Inflammatory macrophage treated with lipopolysaccharide for 4 hours (primary cell): ENCODE results near the gene UMPS.
"Not testable (repeated sequence)": the region's sequence is repeated elsewhere in the genome, so short reads cannot be mapped to it uniquely, and the experiment has no call there.

ENCODE experiments used
- DNase-seq: peaks from one replicate; pipeline ENCODE4 v3.0.0-alpha.2; 2020

UMPS gene

GRCh38 chr3:124730129-124730940, at the start of gene UMPS:
Gene UMPS (plus strand): TSS chr3:124730452. CDS start chr3:124730472, 20 bp downstream.
- DNase-seq = peak; percentile 88

DNA sequence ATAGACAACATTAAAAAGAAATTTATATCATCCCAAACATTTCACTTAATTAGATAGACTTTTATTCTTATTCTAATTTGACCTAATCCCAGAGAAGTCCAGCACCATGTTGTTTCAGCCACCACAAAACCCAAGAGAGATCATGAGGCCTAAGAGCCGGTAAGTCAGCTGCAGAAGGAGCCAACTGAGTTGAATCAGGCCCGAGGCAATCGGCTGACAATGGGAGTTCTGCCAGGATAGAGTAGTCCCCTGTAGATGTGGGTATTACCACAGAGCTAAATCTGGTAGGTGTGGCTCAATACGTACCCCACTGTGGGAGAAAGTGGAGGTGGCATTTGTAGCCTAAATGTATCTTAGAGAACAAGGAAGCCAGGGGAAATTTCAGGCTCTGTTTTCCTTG, 49.7 kb upstream of the UMPS start:
- no peak for DNase-seq

GRCh38 chr3:124682263-124682662, 48.0 kb upstream of the UMPS start:
- no peak for DNase-seq

DNA sequence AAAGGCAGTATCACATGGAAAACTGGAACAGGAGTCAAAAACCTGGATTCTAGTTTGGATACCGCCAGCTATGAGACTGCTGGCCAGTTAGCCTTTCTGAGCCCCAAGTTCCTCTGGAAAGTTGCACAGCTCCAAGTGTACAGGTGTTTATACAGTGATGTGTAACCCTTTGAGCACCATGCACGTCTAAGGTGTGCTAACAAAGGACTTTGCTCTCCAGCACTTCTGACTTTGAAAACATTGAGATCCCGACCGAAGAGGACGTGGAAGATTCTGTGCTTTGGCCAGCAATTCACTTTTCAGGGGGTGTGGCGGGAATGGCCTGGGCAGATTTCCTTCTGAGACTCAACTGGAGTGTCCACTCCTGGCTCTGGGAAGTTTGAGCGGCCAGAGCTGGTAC, 45.8 kb upstream of the UMPS start:
- no peak for DNase-seq

DNA sequence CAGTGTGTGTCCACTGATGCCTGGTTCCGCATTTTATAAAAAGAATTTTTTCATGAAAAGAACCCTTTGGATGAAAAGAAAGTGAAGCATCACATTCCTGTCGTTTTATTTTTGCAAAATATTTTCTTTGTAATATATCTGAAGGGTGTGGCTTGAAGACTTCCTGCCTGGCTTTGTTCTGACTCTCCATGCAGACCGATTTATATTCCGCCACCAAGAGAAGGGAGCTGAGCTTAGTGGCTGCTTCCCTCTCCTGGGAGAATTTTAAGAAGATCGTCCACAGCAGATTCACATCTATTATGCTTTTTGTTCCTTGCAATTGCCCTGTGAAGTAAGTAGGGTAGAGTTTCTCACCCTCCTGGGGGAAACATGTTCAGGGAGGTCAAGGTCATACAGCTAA, 45.2 kb upstream of the UMPS start:
- no peak for DNase-seq

GRCh38 chr3:124685481-124685880, 44.8 kb upstream of the UMPS start:
- peak; percentile 4 for DNase-seq

- DNase-seq = peak; percentile 12
Observed at GRCh38 chr3:124686028-124686670, 44.1 kb upstream of the UMPS start.

DNA sequence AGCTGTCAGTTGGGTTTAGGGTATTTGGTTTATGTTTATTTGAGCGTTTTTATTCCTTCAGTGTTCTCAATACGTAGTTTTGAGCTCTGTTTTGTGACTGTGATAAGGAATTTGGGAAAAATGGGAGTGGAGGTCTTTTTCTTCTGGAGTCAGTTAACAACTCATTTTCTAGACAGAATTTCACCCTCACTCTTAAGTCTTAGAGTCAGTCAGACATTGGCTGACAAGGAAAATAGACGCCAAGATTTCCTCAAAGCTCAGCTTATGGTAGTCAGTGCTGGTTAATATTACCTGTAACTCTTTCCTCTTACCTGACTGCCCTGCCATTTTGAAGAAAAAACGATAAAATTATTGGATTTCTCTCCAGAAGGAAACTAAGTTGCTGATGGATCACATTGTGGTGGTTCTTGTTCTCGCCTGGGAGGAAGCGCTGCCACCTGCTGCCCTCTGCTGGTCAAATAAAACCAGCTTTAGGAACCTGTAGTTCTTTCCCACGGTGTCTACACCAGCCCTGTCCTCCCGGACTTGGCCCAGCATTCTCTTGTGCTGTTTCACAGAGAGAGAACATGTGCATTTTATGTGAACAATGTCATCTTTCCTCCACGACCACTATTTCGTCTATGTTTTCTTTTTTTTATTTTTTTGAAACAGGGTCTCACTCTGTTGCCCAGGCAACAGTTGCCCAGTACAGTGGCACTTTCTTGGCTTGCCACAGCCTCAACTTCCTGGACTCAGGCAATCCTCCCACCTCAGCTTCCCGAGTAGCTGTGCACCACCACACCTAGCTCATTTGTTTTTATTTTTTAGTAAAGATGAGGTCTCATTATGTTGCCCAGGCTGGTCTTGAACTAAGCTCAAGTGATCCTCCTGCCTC, 41.4 kb upstream of the UMPS start:
- peak; percentile 67 for DNase-seq

GRCh38 chr3:124691599-124691998, 38.7 kb upstream of the UMPS start:
- DNase-seq = no peak

DNA sequence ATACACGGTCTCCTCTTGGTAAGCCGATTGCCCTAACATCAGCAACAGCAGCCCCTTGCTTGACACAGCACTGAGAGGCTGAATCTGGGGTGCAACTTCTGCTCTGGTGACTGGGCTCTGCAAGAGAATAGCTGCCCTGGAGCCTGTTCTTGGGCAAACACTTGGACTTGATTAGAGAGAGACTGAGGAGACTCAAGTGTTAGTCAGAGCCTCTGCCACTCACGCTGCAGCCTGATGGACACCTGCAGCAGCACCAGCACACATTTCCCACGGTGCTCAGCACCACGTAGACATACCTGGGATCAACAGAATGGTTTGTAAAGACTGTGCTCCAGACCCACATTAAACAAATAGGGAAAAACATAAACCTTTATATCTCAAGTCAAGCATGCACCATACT, 35.8 kb upstream of the UMPS start:
- DNase-seq = no peak

DNA sequence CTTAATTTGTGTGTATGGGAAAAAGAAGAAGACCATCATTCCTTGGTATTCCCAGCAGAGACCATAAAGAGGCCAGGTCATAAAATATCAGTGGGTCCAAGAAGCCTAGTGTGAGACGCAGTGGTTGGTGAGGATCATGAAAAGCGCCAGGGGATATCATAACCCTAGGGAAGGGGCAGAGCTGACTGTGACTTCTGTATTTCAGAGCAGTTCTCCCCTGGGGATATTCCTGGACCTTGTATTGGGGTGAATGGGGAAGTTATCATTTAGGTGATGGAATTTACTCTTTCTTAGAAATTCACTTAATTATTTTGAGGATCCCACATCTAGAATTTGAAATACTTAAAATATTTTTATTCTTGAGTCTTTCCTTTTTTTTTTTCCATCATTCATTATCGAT, 34.9 kb upstream of the UMPS start:
- DNase-seq = no peak

- no peak for DNase-seq
Observed at GRCh38 chr3:124696006-124696405, 34.2 kb upstream of the UMPS start.

DNA sequence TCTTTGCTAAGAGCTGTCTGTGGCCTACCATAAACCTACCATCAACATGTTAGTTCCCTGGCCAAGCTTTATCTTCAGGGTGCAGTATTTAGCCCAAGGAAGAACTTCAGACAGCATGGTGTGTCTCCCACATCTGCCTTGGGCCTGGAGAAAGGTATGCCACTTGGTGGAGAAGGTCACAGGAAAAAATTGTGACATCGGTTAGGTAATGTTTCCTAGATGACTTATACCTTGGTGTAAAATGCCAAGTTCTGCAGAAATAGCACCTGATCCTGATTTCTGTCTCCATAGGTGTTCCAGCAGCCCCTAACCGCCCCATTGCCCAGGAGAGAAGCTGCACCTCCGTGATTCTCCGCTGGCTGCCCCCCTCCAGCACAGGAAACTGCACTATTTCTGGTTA, 33.0 kb upstream of the UMPS start:
- no peak for DNase-seq

DNA sequence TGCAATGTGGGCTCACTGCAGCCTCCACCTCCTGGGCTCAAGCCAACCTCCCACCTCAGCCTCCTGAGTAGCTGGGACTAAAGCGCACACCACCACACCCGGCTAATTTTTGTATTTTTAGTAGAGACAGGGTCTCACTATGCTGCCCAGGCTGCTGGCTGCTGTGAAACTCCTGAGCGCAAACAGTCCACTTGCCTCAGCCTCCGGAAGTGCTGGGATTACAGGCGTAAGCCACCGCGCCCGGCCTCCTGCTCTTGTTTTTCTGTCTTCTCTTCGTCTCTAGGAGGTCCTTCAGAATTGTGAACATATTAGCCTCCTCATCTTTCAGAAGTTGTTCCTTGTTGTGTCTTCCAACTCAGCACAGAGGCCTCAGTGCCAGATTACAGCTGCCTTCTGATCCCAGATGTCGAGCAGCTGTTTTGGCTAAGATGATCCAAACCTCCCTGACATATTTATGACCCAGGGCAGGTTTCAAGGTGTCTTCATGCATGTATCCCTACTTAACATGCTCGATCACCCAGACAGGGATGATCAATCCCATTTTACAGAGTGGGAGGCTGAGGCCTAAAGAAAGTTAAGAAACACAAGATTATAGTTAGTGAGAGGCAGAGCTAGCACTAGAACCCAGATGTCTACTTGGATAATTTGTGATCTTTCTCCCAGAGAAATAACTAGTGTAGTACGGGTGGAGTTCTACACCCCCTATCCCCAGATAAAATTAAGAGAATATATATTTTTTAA, 32.1 kb upstream of the UMPS start:
- no peak for DNase-seq

DNA sequence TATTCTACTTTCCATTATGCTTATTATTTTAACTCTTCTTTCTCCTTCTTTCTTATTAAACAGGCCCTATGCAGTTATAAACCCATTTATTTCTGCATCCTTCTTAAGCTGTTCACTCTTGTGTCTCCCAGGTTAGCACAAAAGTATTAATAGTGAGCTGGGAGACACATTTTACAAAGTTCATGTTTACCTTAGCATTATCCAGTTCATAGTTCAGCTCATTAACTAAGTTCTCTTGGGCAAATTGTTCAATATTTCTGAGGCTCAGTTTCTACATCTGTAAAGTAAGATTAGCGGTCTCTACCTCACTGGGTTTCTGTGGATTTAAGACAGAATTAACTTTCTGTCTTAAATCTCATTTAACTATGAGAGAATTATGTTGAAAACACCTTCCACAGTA, 31.2 kb upstream of the UMPS start:
- DNase-seq = no peak

- no peak for DNase-seq
Observed at GRCh38 chr3:124699686-124700396, 30.4 kb upstream of the UMPS start.

DNA sequence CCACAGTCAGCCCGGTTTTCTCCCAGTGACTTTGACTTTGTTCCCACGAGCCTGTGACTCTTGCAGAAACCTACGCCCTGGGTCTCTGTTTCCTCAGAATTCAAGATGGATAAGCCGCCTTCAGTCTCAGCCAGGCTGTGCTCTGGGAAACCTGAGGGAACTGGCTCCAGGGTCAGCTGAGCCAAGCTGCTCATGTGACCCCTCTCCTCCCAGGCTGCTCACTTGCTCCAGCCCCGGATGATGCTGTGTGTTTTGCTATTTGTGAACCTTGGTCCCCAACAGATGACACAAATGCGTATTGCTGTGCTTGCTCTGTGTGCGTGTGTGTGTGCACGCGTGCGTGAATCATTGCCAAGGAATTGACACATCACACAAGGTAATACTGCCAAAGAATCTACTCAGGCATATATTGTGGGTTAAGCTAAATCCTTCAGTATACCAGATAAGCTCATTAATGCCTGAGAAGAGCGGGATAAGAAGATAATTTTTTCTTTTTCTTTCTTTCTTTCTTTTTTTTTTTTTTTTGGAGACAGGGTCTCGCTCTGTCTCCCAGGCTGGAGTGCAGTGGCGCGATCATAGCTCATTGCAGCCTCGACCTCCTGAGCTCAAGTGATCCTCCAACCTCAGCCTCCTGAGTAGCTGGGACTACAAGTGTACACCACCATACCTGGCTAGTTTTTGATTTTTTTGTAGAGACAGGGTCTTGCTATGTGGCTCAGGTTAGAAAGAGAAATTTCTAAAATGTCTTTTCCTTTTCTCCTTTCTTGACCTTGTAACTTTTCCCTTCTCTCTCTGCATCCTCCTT, 29.2 kb upstream of the UMPS start:
- no peak for DNase-seq

GRCh38 chr3:124701687-124702086, 28.6 kb upstream of the UMPS start:
- no peak for DNase-seq

DNA sequence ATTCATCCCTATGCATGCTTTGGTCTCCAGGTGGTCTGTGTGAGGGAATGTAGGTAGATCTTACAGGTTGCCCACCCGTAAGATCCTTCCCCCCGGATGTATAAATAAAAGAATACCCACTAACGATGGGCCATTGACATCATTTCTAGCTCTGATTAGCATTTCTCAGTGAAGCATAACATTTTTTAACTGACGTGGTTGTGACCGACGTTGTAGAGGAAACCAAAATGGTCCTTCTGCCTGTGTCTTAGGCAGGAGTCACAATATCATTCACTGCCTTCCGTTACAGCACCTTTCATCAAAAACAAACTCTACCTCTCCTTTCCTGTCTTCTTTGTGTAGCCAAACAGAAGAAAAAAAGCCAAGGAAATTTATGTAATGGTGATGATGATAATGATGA, 27.3 kb upstream of the UMPS start:
- DNase-seq = no peak

GRCh38 chr3:124705552-124705951, 24.7 kb upstream of the UMPS start:
- DNase-seq = no peak

DNA sequence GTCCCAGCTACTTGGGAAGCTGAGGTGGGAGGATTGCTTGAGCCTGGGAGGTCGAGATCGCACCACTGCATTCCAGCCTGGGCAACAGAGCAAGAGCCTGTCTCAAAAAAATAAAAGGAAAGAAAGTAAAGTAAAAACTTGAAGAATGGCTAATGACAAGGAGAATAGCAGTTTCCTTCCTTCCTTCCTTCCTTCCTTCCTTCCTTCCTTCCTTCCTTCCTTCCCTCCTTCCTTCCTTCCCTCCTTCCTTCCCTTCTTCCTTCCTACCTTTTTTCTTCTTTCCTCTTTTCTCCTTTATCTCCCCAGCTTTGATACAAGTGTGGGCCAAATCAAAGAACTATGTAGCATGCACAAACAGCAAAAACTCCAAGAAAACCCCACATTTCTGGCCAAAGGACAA, 23.0 kb upstream of the UMPS start:
- not testable (repeated sequence) for DNase-seq
